GM18520 (cell line): ENCODE results near the gene TXNDC11.

Experiments
- ATAC-seq: cut with Tn5 transposase; IDR thresholded peaks from one replicate; pipeline ENCODE4 v1.9.1; 2021; ENCODE audit not compliant: unreplicated experiment

Gene TXNDC11

DNA sequence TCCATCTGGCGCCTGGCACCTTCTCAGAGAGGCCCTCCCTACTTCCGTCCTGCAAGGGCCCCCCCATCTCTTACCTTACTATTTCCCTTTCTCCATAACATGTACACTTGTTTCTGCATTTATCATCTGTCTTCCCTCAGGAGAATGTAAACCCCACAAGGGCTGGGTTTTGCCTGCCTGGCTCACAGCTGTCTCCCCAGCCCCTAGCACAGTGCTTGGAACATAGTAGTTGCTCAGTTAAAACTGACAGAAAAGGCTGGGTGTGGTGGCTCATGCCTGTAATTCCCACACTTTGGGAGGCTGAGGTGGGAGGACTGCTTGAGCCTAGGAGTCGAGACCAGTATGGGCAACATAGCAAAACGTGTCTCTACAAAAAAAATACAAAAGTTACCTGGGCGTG, 80.1 kb downstream of the TXNDC11 start:
- no peak for ATAC-seq

DNA sequence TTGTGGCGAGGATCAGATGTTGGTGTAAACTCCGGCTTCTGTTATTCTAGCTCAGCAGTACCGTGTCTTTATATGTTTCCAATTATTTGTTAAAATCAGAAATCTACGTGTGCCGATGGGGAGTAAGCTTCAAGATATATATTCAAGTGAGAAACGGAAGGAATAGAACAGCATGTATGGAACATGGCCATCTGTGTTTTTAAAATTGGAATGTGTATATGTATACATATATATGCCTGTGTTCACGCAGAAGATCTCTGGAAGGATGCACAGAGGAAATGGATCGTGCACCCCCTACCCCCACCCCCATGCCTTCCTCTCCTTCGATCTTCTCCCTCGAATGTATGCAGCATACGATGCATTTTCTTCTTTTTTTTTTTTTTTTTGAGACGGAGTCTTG, 82.1 kb downstream of the TXNDC11 start:
- no peak for ATAC-seq

DNA sequence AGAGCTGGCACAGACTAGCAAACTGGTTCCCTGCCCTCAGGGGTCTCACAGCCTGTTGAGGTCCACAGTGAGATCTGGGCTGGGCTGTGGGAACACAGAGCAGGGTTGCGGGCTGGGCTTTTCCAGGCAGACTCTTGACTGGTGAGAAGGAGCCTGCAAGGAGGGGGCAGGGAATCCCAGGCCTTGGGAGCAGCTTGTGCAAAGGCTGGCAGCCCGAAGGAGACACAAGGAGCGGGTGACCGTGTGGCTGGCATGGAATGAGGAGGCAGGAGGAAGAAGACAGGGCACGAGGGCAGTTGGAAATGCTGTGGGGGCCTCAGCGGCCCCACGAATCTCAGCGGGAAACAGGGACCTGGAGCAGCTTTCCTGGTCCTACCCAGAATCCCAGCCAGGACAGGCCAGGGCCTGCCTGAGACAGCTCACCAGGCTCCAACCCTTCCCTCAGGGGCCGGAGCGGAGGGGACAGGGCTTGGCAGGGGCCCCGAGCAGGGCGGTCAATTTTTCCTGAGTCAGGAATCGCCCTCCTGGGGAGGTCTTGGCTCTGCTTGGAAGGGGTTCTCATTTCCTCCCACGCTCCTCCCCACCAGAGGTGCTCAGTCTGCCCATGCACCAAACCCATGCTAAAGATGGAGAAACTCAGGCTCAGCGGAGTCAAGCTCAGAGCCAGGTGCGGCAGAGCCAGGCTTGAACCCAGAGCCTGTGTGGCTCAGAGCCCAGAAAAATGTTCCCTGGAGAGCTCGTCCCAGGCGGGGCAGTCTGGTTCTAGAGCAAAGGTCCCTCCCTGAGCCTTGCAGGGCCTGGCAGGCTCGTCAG, 83.6 kb downstream of the TXNDC11 start:
- no peak for ATAC-seq

DNA sequence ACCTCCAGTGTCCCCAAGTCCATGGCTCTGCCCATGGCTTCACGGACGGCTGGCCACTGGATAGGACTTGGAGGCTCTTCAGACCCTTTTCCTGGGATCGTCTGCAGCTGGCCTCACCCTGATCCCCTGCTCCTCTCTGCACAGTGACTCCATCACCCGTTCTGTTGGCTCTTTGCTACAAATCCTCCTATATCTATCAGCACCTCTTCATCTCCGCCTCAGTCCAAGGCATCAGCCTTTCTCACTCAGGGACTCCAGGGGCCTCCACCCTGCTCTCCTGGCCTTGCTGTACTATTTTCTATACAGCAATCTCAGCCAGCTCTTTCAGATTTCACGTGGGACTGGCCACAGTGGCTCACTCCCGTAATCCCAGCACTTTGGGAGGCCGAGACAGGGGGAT, 85.1 kb downstream of the TXNDC11 start:
- no peak for ATAC-seq

DNA sequence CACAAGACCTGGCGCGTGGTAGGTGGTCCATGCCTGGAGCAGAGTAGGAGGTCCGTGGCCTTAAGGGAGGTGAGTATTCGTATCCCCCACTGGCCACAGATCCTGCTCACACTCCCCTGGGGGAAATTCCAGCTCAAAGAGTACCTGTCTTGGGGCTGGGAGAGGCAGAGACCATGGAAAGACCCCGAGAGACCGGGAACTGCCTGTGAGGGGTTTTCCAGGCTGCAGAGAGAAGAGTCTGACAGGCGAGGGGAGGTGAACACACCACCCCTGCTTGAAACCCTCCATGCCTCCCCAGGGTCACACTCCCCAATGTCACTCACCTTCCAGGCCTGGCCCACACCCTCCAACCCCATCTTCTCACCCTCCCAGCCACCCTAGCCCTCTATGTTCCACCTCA, 87.0 kb downstream of the TXNDC11 start:
- no peak for ATAC-seq

DNA sequence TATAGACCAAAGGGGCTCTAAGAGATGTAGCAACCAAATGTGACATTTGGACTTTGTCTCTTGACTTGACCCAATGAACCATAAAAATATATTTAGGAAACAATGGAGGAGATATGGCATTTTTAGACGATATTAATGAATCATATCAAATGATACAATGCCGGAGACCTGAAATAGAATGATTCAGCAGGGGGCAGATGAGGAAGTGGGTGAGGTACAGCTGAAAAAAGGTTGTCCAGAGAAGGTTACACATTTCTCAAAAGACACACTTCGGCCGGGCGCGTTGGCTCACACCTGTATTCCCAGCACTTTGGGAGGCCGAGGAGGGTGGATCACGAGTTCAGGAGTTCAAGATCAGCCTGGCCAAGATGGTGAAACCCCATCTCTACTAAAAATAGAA, 90.9 kb downstream of the TXNDC11 start:
- no peak for ATAC-seq

DNA sequence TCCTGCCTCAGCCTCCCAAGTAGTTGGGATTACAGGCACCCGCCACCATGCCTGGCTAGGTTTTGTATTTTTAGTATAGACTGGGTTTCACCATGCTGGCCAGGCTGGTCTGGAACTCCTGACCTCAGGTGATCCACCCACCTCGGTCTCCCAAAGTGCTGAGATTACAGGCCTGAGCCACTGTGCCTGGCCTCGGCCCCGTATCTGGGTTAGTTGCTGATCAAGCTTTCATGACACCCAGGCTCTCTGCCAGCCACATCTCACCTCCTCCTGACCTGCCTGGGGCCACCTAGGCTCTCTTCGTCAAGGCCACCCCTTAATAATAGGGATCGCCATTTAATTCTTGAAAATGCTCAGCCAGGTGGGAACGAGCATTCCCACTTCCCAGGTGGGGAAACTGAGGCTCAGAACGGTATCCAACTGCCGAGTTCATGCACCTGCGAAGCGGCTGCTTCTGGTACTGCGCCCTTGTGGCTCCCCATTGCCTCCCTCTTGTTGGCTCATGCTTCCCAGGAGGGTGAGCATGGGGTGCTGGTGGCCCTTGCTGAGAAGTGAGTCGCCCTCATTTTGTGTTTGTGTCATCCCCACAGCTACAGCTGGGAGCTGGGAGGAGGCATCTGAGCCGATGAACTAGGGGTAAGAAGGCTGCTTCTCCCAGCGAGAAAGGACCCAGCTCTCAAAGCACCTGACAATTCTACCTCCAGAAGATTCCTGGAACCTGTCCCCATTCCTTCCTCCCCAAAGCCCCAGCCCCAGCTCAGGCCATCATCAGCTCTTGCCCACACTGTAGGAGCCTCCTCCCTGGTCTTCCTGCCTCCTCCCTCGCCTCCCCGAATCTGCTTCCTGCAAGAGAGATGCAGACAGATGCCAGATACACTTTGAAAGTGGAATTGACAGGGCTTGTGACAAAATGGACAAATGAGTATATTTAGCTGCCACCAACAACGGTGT, 91.7 kb downstream of the TXNDC11 start:
- no peak for ATAC-seq

DNA sequence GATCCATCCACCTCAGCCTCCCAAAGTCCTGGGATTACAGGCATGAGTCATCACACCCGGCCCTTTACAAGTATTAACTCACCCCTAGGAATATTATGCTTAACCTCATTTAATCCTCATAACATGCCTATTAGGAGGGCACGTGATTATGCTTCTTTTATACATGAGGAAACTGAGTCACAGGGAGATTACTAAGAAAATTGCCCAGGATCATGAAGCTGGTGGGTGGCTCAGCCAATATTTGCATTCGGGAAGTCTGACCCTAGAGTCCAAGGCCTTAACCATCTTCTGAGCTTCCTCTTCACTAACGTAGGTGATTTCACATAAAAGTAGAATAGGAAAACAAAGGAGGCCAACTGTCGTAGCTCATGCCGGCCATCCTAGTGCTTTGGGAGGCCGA, 93.4 kb downstream of the TXNDC11 start:
- ATAC-seq: no peak

DNA sequence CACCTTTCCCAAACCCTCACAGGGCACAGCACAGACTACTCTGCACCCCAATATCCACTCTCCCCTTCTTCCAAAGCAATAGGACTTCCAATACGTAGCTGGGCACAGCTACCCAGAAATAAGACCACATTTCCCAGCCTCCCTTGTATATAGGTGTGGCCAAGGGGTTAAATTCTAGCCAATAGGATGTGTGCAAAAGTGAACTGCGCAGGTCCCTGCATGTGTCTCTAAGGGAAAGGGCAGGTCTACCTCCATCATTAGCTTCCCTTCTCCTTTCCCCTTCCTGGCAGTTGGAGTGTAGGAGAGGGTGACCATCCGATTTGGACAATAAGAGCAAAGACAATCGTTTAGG, 99.9 kb downstream of the TXNDC11 start:
- no peak for ATAC-seq

DNA sequence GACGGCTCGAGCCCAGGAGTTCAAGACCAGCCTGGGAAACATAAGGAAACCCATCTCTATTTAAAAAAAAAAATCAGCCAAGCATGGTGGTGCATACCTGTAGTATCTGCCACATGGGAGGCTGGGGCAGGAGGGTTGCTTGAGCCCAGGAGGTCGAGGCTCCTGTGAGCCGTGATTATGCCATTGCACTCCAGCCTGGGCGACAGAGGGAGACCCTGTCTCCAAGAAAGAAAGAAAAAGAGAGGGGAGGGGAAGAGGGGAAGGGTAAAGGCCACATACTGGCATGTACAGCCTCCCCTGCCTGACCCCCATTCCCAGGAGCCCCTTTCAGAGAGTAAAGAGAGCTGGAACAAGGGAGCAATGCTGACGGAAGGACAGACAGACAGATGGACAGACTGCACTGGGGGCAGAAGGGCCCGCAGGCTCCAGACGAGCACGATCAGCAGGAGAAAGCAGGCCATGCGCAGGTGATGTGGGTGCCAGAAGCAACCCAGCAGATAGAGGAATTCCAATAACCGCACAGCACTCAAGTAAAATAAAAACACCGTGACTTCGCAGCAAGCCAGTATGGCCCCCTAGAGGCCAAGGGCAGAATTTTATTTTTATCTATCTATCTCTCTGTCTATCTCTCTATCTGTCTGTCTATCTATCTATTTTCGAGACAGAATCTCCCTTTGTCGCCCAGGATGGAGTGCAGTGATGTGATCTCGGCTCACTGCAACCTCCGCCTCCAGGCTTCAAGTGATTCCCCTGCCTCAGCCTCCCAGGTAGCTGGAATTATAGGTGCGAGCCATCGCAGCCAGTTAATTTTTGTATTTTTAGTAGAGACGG, 101.5 kb downstream of the TXNDC11 start:
- ATAC-seq: no peak

DNA sequence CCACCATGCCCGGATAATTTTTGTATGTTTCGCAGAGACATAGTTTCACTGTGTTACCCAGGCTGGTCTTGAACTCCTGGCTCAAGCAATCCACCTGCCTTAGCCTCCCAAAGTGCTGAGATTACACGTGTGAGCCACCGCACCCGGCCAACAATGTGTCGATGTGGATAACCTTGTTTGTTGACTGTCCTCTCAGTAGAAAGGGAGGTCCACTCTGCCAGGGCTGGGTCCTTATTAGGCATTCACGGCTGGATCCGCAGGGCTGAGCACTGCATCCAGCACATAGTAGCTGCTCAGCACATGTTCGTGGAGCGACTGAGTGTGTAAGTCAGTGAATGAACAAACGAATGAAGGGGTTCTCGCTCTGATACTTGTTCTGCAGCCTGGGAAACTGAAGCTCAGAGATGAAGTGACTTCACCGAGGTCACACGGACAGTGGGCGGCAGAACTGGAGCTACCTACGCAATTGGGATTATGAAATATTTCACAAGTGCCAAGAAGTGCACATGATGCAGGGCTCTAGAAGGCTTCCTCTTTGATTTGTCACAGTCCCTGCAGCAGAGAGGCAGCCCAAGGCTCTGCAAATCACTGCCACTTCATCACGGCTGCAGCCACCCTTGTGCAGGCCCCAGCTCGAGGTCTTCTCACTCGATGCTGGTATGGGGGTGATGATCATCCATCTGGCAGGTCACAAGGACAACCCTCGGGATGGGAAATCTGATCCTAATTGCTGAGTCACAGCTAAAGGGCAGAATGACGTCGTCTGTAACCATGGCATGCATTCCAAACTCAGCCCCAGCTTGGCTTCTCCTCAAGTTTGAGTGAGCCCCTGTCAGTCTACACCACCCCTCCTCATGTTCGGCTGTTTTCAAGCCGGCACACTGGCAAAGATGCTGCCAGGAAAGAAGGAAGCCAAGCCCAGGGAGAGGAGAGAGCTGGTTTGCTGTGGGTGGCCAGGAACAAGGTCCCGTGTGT, 102.4 kb downstream of the TXNDC11 start:
- ATAC-seq: no peak

DNA sequence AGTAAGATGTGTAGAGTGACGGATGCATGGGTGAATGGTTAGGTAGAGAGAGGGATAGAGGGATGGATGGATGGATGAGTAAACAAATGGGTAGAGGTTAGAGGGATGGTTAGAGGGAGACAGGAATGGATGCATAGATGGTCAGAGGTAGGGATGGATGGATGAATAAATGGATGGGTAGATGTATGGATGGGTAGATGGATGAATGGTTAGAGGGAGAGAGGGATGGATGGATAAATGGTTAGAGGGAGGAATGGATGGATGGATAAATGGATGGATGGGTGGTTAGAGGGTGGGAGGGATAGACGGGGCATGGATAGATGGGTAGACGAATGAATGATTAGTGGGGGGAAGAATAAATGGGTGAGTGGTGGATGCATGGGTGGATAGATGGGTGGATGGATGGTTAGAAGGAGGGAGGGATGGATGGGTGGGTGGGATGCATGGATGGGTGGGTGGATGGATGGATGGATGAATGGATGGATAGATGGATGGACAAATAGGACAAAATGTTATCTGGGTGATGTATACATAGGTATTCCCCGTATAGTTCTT, 103.6 kb downstream of the TXNDC11 start:
- ATAC-seq: no peak

DNA sequence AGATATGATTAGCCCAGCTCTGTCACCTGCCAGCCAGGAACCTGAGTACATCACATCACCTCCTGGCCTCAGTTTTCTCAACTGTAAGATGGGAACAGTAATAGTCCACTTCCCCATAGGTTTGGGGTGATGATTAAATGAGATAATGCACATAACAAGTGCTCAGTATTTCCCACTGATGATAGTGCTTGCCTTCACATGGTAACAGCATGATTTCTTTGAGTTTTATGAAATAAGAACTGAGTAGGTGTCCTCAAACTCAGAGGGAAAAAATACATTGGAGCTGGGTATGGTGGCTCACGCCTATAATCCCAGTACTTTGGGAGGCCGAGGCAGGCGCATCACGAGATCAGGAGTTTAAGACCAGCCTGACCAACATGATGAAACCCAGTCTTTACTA, 104.5 kb downstream of the TXNDC11 start:
- no peak for ATAC-seq

DNA sequence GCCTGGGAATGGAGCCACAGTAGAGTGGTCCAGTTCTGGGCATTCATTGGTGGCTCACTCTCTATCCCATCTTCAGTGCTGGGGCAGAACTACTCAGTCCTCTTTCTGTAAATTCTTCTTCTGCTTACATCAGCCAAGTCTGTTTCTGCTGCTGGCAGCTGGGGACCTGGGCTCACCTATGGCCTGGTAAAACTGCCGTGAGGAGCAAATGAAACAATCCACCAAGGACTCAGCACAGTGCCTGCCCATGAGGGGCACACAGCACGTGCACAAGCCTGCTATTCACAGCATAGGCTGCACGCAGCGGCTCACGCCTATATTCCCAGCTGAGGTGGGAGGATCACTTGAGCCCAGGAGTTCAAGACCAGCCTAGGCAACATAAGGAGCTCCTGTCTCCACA, 105.3 kb downstream of the TXNDC11 start:
- no peak for ATAC-seq

DNA sequence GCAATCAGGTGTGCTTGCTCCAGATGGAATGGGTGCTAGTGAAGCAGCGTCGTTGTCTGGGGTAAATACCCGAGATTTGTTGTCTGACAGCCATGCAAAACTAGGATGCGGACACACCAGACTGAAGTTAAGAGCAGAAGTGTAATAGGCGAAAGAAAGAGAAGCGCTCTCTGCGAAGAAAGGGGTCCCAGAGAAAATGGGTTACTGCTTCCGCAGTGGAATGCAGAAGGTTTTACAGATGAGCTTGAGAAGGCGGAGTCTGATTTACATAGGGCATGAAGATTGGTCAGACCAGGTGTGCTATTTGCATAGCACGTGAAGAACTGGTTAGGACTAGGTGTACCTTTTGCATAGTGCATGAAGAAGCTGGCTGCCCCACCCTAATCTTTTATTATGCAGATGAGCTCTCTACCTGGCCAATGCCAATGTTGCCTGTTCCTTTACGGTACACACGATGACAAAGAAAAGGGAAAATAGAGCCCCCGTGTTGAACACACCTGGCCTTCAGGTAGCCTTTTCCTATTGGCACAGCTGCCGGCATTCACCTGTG, 106.4 kb downstream of the TXNDC11 start:
- no peak for ATAC-seq

DNA sequence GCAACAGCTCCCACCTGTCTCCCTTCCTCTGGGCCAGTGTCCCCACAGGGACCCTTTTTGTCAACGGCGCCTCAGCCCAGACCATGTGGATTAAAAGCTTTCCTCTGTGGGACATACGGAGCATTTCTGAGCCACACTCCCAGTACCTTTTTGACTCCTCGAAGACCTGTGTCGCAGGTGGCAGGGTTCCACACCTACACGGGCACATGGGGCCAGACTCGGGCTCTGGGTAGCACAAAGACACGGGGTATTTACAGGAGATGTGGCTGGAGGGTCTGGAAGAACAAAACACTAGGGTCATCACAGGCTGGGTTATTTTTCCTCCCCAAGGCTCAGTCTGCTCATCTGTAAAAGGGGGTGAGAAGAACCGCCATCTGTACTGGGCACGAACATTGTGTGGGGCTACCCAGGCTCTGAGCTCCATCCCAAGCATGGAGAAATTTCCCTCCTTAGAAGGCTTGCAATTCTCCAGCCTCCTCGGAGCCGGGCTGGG, 106.9 kb downstream of the TXNDC11 start:
- ATAC-seq: no peak

DNA sequence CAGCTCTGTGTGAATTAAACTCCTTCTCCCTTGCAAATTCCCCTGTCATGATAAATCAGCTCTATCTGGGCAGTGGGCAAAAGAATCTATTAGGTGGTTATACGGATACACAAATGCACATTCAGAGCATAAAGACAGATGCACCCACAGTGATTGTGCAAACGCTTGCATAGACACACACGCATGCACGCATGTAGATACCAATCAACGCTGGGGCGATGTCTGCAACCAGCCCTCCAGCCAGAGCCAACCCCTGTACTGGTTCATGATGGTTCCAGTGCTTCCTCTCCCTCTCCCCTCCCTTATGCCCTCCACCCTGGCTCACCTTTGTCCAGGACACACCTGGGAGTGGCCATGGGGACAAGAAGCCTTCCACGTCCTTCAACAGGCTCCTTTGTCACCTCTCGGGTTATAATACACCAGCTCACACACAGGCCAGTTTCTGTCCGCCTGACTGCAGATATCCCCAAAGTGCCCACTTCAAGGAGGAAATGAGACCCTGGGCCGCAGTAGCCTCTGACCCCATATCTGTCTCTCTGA, 107.5 kb downstream of the TXNDC11 start:
- no peak for ATAC-seq

DNA sequence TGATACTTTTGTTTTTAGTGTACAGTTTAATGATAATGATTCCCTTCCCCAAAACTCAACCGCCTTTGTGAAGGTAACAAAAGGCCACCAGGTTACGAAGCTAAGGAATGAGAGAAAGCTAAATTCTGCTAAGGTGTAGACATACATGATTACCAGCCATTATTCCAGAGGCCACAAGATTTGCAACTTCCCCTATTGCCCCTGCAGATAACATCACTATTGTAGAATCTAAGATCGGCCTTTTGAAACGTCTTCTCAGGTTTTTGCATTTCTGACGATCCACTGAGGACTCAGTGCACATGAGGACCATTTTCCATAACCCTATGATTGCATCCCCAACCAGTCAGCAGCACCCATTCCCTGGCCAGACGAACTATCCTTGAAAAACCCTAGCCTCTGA, 108.3 kb downstream of the TXNDC11 start:
- ATAC-seq: no peak

DNA sequence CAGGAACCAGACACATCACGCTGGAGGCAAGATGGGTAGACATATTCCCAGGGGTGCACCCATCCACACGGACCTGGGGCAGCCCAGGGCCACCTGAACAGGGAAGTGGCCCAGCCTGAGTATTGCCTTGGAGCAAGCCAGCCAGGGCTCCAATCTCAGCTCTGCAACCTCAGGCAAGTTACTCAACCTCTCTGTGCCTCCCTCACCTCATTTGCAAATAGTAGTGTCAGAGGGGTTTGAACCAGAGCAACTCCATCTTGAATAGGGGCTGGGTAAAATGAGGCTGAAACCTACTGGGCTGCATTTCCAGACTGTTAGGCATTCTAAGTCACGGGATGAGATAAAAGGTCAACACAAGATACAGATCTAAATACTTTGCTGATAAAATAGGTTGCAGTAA, 109.5 kb downstream of the TXNDC11 start:
- no peak for ATAC-seq
